Measurements from ENCODE around the gene TAAR1. TPM values are rescaled to one million over a fixed set of nuclear protein-coding genes. Genes with fewer than 3 reads are reported as not detected.

Gene TAAR1
- total RNA-seq, 1 experiment from 2014 or later = not detected

DNA sequence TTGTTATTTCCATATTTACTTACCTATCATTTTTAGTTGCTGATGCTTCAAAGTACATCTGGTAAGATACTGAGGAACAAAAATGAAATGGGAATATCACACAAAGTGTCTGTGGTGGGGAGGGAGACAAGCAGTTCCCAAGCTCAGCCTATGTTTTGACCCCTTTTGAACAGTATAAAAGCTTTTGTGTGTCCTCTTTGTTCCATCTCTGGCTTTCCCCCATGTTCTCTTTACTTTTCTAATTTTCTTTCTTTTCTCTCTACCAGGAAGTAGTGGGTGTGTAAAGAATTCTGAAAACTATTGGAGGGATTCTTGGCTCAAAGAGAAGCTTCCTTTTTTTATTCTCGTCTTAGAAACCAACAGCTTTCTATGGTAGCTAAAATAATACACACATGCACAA, 42.3 kb downstream of the TAAR1 start:
- no peaks in the 10 kb centered on the region for H4K20me1 ChIP-seq (ENCODE audit: control insufficient read depth, insufficient read depth, insufficient read length)
- Mint-ChIP-seq H3K27me3 (ENCODE audit: low read depth) (no peaks in the 10 kb centered on the region; the same call in 1 of the 2 replicates), H3K27ac (peak overlapping the region in 1 of 3 experiments; percentile 20; a peak in 1 of 7 replicates), H3K4me3 (no peak overlapping the region), H3K4me1 (peaks cover 8 to 11% of the 10 kb centered on the region in 2 experiments), H3K36me3 (ENCODE audit: insufficient read depth in 1 of 3, low read depth in 3 of 3) (no peaks in the 10 kb centered on the region), H3K9me3 (no peaks in the 10 kb centered on the region)
- no peak overlapping the region for H2BK12ac ChIP-seq (ENCODE audit: insufficient read length, low read depth, low read length)
- H4K5ac ChIP-seq (ENCODE audit: insufficient read length, low read depth, low read length) = no peak overlapping the region
- no peak overlapping the region for H4K8ac ChIP-seq (replicated peaks; ENCODE audit: insufficient read length, low read depth, low read length)
- no peak for TF ChIP-seq CTCF (conservative IDR thresholded peaks at IDR 0.05)
- H3K27me3 ChIP-seq (ENCODE audit: insufficient read depth, low read length) = no peaks in the 10 kb centered on the region
- H3K27ac ChIP-seq (ENCODE audit: insufficient read length, low read depth, low read length) = no peak overlapping the region
- no peak overlapping the region for H3K14ac ChIP-seq (ENCODE audit: insufficient read depth, low read length)
- no peaks in the 10 kb centered on the region for H3K79me2 ChIP-seq (ENCODE audit: insufficient read depth, low read length)
- H2BK5ac ChIP-seq (ENCODE audit: insufficient read length, low read length) = no peak overlapping the region
- no peak overlapping the region for H3K23ac ChIP-seq (ENCODE audit: insufficient read length, low read depth, low read length)
- no peak overlapping the region for H3K9ac ChIP-seq (ENCODE audit: extremely low read depth, insufficient read length, low read length)
- H3K4ac ChIP-seq (ENCODE audit: low read depth, low read length) = no peak overlapping the region
- no peak overlapping the region for H3K4me2 ChIP-seq (ENCODE audit: insufficient read depth, insufficient read length, low read length)
- no peak overlapping the region for H4K91ac ChIP-seq (ENCODE audit: insufficient read length, low read depth, low read length)
- H3K79me1 ChIP-seq (ENCODE audit: insufficient read depth, low read depth, low read length, poor library complexity, severe bottlenecking) = no peaks in the 10 kb centered on the region
- no peak overlapping the region for H2AK5ac ChIP-seq (ENCODE audit: insufficient read length, low read length)
- H2BK15ac ChIP-seq (ENCODE audit: low read depth, low read length) = no peak overlapping the region
- no peak overlapping the region for H2BK120ac ChIP-seq (ENCODE audit: low read depth, low read length, poor library complexity, severe bottlenecking)
- H2BK20ac ChIP-seq (ENCODE audit: low read depth, low read length, poor library complexity, severe bottlenecking) = no peak overlapping the region
- no peak overlapping the region for H3K18ac ChIP-seq (ENCODE audit: insufficient read length, low read depth, low read length)
- H3K9me3 ChIP-seq (ENCODE audit: control insufficient read depth, low read depth, low read length) = no peaks in the 10 kb centered on the region
- H2AFZ ChIP-seq (ENCODE audit: low read length) = no peak overlapping the region
- no peak for DNase-seq
- H3K4me1 ChIP-seq (ENCODE audit: insufficient read depth, low read length) = no peaks in the 10 kb centered on the region
- H3K23me2 ChIP-seq (ENCODE audit: insufficient read length, low read depth, low read length, poor library complexity, severe bottlenecking) = no peaks in the 10 kb centered on the region
- no peak overlapping the region for H3T11ph ChIP-seq (ENCODE audit: low read length)
- no CpG with 5 or more reads among the region's 1 CpG for WGBS (ENCODE audit: extremely low coverage, insufficient read length, low lambda C conversion rate)
- H3K56ac ChIP-seq (ENCODE audit: insufficient read length, low read depth, low read length) = no peak overlapping the region
